H1 (cell line): ENCODE measurements around the gene CHRNA4. TPM values are rescaled to one million over a fixed set of nuclear protein-coding genes. Genes with fewer than 3 reads are reported as not detected.

Source experiments
- CTCF ChIA-PET: fragments of 300-600 bp; sonication (Branson Sonifier 250); formaldehyde crosslinking; loops from one replicate; lab custom pipeline; 2021; ENCODE audit not compliant: partially characterized antibody; lab: Charles Lee
- POLR2A ChIA-PET: fragments of 300-600 bp; sonication (Branson Sonifier 250); formaldehyde crosslinking; loops from one replicate; lab custom pipeline; 2021; ENCODE audit warnings: inconsistent platforms; ENCODE audit not compliant: partially characterized antibody; lab: Charles Lee
- DNase-seq, 2 experiments: peaks; one replicate each; pipeline versions ENCODE4 v3.0.0 to v3.0.0-alpha.2; 2010 to 2022; ENCODE audit warnings: low spot score in 2 of 2, low read depth in 1 of 2, mixed read lengths in 1 of 2
- FAIRE-seq: peaks from 2 replicates; lab custom pipeline; 2011; peaks lifted over from hg19 to GRCh38; lab: Jason Lieb, UNC
- H2AFZ ChIP-seq: 2 replicates; pipeline ENCODE4 v1.8.1; 2012; ENCODE audit warnings: low read length, inconsistent platforms
- H2AK5ac ChIP-seq: 2 replicates; pipeline ENCODE4 v1.6.1; 2013; ENCODE audit warnings: low read depth, low read length
- H2BK120ac ChIP-seq: replicated peaks from 2 replicates; pipeline ENCODE3; 2013; ENCODE audit warnings: low read depth, low read length, inconsistent platforms
- H2BK12ac ChIP-seq: 2 replicates; pipeline ENCODE4 v1.6.1; 2013; ENCODE audit warnings: low read depth, low read length
- H2BK15ac ChIP-seq: 2 replicates; pipeline ENCODE4 v1.6.1; 2013; ENCODE audit warnings: low read length
- H2BK20ac ChIP-seq: 2 replicates; pipeline ENCODE4 v1.6.1; 2013; ENCODE audit warnings: low read length
- H2BK5ac ChIP-seq: 2 replicates; pipeline ENCODE4 v1.6.1; 2013; ENCODE audit warnings: low read depth, low read length
- H3K14ac ChIP-seq: 2 replicates; pipeline ENCODE4 v1.6.1; 2013; ENCODE audit warnings: inconsistent platforms; ENCODE audit not compliant: insufficient read length
- H3K18ac ChIP-seq: 2 replicates; pipeline ENCODE4 v1.6.1; 2013; ENCODE audit warnings: low read length; ENCODE audit errors: extremely low read depth
- H3K23ac ChIP-seq: 2 replicates; pipeline ENCODE4 v1.6.1; 2013; ENCODE audit warnings: inconsistent platforms; ENCODE audit not compliant: insufficient read length
- H3K23me2 ChIP-seq: 2 replicates; pipeline ENCODE4 v1.6.1; 2013; ENCODE audit warnings: low read depth, low read length
- H3K27ac ChIP-seq: 2 replicates; pipeline ENCODE4 v1.6.1; 2011; ENCODE audit warnings: low read depth, low read length, inconsistent platforms
- H3K27me3 ChIP-seq, 4 experiments: replicated peaks in 1 of 4; 1 replicate in 1 of 4; 2 replicates in 3 of 4; pipeline versions ENCODE4 v1.6.1 to v1.8.1; 2011 to 2013; ENCODE audit warnings: low read length in 3 of 4, mild to moderate bottlenecking in 3 of 4, inconsistent platforms in 2 of 4, mixed read lengths in 2 of 4, moderate library complexity in 1 of 4; ENCODE audit not compliant: control insufficient read depth in 3 of 4, insufficient read depth in 3 of 4; ENCODE audit errors: extremely low read depth in 1 of 4
- H3K36me3 ChIP-seq, 4 experiments: 2 replicates each; pipeline versions ENCODE4 v1.6.1 to v1.8.1; 2011 to 2013; ENCODE audit warnings: mild to moderate bottlenecking in 4 of 4, low read length in 3 of 4, moderate library complexity in 2 of 4, control low read depth in 1 of 4, inconsistent platforms in 1 of 4; ENCODE audit not compliant: insufficient read depth in 4 of 4, control insufficient read depth in 2 of 4
- H3K4ac ChIP-seq: replicated peaks from 2 replicates; pipeline ENCODE3; 2013; ENCODE audit warnings: low read length, low read depth, mixed read lengths, inconsistent platforms; ENCODE audit not compliant: insufficient read length
- H3K4me1 ChIP-seq, 4 experiments: replicated peaks in 1 of 4; 1 replicate in 1 of 4; 2 replicates in 3 of 4; pipeline versions ENCODE4 v1.6.1 to v1.8.1; 2011 to 2013; ENCODE audit warnings: low read length in 3 of 4, inconsistent platforms in 2 of 4, mixed read lengths in 1 of 4; ENCODE audit not compliant: insufficient read depth in 4 of 4, control insufficient read depth in 3 of 4
- H3K4me2 ChIP-seq, 2 experiments: 2 replicates each; pipeline versions ENCODE4 v1.6.1 to v1.8.1; 2011 to 2013; ENCODE audit warnings: low read depth in 2 of 2, low read length in 2 of 2, control low read depth in 1 of 2, inconsistent platforms in 1 of 2, mild to moderate bottlenecking in 1 of 2; ENCODE audit not compliant: insufficient read depth in 1 of 2
- H3K4me3 ChIP-seq, 4 experiments: fragments of 200-600, 300-600 bp in 1 of 4; sonication (generic), shearing (Covaris generic), sonication (Bioruptor Twin) in 1 of 4; 2 replicates each; pipeline versions ENCODE4 v1.5.1 to v1.8.1; 2011 to 2016; ENCODE audit warnings: low read length in 4 of 4, low read depth in 3 of 4, control low read depth in 2 of 4, inconsistent platforms in 2 of 4, mild to moderate bottlenecking in 2 of 4, mixed read lengths in 1 of 4, moderate library complexity in 1 of 4; ENCODE audit not compliant: insufficient read depth in 2 of 4; ENCODE audit errors: extremely low read depth in 1 of 4
- H3K56ac ChIP-seq: replicated peaks from 2 replicates; pipeline ENCODE3; 2013; ENCODE audit warnings: low read depth, mild to moderate bottlenecking, mixed read lengths, low read length, inconsistent platforms; ENCODE audit not compliant: insufficient read length
- H3K79me1 ChIP-seq: 2 replicates; pipeline ENCODE4 v1.6.1; 2013; ENCODE audit warnings: low read depth, low read length, control low read depth
- H3K79me2 ChIP-seq, 2 experiments: 2 replicates each; pipeline versions ENCODE4 v1.6.1 to v1.8.1; 2012 to 2013; ENCODE audit warnings: low read length in 2 of 2, mild to moderate bottlenecking in 2 of 2, inconsistent platforms in 1 of 2; ENCODE audit not compliant: insufficient read depth in 2 of 2, control insufficient read depth in 1 of 2
- H3K9ac ChIP-seq, 4 experiments: replicated peaks in 1 of 4; 1 replicate in 1 of 4; 2 replicates in 3 of 4; pipeline versions ENCODE4 v1.6.1 to v1.8.1; 2011 to 2013; ENCODE audit warnings: low read depth in 3 of 4, low read length in 3 of 4, control low read depth in 2 of 4, mild to moderate bottlenecking in 2 of 4, moderate library complexity in 2 of 4, inconsistent platforms in 1 of 4; ENCODE audit errors: extremely low read depth in 1 of 4
- H3K9me3 ChIP-seq, 2 experiments: 2 replicates each; pipeline versions ENCODE4 v1.6.1 to v1.8.1; 2012 to 2013; ENCODE audit warnings: mild to moderate bottlenecking in 2 of 2, moderate library complexity in 2 of 2, control low read depth in 1 of 2, inconsistent platforms in 1 of 2, low read depth in 1 of 2, low read length in 1 of 2, mixed read lengths in 1 of 2; ENCODE audit not compliant: insufficient read depth in 2 of 2
- H4K20me1 ChIP-seq, 2 experiments: replicated peaks in 1 of 2; 2 replicates each; pipeline versions ENCODE3 to v1.8.1; 2011 to 2013; ENCODE audit warnings: inconsistent platforms in 2 of 2, low read length in 2 of 2, mild to moderate bottlenecking in 1 of 2; ENCODE audit not compliant: insufficient read depth in 2 of 2, control insufficient read depth in 1 of 2
- H4K5ac ChIP-seq: 2 replicates; pipeline ENCODE4 v1.6.1; 2013; ENCODE audit warnings: low read length, low read depth, mixed read lengths, inconsistent platforms; ENCODE audit not compliant: insufficient read length
- H4K8ac ChIP-seq: 2 replicates; pipeline ENCODE4 v1.8.0; 2013; ENCODE audit warnings: mild to moderate bottlenecking, moderate library complexity, low read length, inconsistent platforms; ENCODE audit not compliant: insufficient read depth; ENCODE audit errors: extremely low read depth
- H4K91ac ChIP-seq: replicated peaks from 2 replicates; pipeline ENCODE3; 2013; ENCODE audit warnings: low read length, mixed read lengths, inconsistent platforms; ENCODE audit not compliant: insufficient read length
- BACH1 ChIP-seq: IDR thresholded peaks from 2 replicates; pipeline ENCODE4 v1.6.1; 2012; ENCODE audit warnings: low read length, improper control_type of control experiment
- CTBP2 ChIP-seq: IDR thresholded peaks from 2 replicates; pipeline ENCODE4 v1.7.0; 2011; ENCODE audit warnings: borderline replicate concordance, mild to moderate bottlenecking, moderate library complexity, mixed read lengths, low read length; ENCODE audit not compliant: insufficient read depth, insufficient read length
- HDAC6 ChIP-seq: IDR thresholded peaks from one replicate; pipeline ENCODE4 v1.7.1; 2012; ENCODE audit warnings: low read depth, mild to moderate bottlenecking, inconsistent platforms, low read length, moderate library complexity
- KDM1A ChIP-seq: fragments of 200-600, 300-600 bp; sonication (generic); IDR thresholded peaks from 2 replicates; pipeline ENCODE4 v1.7.1; 2016; ENCODE audit warnings: mild to moderate bottlenecking, low read length, borderline replicate concordance
- KDM5A ChIP-seq: fragments of 200-600 bp; IDR thresholded peaks from 2 replicates; pipeline ENCODE4 v1.7.1; 2012; ENCODE audit warnings: mild to moderate bottlenecking, low read length, inconsistent platforms, mixed read lengths
- NRF1 ChIP-seq: IDR thresholded peaks from 2 replicates; pipeline ENCODE4 v1.6.1; 2011; ENCODE audit warnings: mild to moderate bottlenecking, low read depth, low read length, improper control_type of control experiment
- RFX5 ChIP-seq: IDR thresholded peaks from 2 replicates; pipeline ENCODE4 v1.6.1; 2011; ENCODE audit warnings: low read depth, low read length, improper control_type of control experiment, borderline replicate concordance
- RXRA ChIP-seq: IDR thresholded peaks from 2 replicates; pipeline ENCODE4 v1.6.1; 2011; ENCODE audit warnings: low read depth, mild to moderate bottlenecking, low read length, moderate library complexity; ENCODE audit not compliant: insufficient read depth
- SIN3A ChIP-seq, 2 experiments: IDR thresholded peaks in 1 of 2; conservative IDR thresholded peaks in 1 of 2; 2 replicates each; pipeline ENCODE4 v1.6.1; 2011 to 2012; ENCODE audit warnings: low read length in 2 of 2, improper control_type of control experiment in 1 of 2, low read depth in 1 of 2, mild to moderate bottlenecking in 1 of 2
- SIRT6 ChIP-seq: IDR thresholded peaks from one replicate; pipeline ENCODE4 v1.7.1; 2012; ENCODE audit warnings: low read length, inconsistent platforms
- SP4 ChIP-seq: IDR thresholded peaks from 2 replicates; pipeline ENCODE4 v1.6.1; 2012; ENCODE audit warnings: low read length, inconsistent platforms
- SUZ12 ChIP-seq: fragments of 200-600 bp; sonication (generic); IDR thresholded peaks from 2 replicates; pipeline ENCODE4 v1.6.1; 2012; ENCODE audit warnings: mild to moderate bottlenecking, inconsistent platforms, low read length, moderate library complexity, mixed read lengths
- TBP ChIP-seq: IDR thresholded peaks from 2 replicates; pipeline ENCODE4 v1.6.1; 2011; ENCODE audit warnings: low read depth, low read length, improper control_type of control experiment
- WGBS, 2 experiments: shearing (Covaris generic) in 1 of 2; methylation state at CpG; one replicate each; pipeline versions ENCODE4 v1.1.6 to v1.1.7; 2013 to 2015; ENCODE audit warnings: low lambda C conversion rate in 2 of 2, mixed read lengths in 2 of 2, inconsistent platforms in 1 of 2, low coverage in 1 of 2, missing lambda C conversion rate in 1 of 2; ENCODE audit not compliant: insufficient replicate concordance in 2 of 2, insufficient coverage in 1 of 2, insufficient read length in 1 of 2; ENCODE audit errors: extremely low coverage in 1 of 2, missing lambda C conversion rate in 1 of 2; 5-methylcytosine and 5-hydroxymethylcytosine counted together
- polyA plus RNA-seq, 7 experiments: library from polyadenylated mRNA; depleted of rRNA in 3 of 7; stranded (reverse) in 5 of 7; unstranded in 2 of 7; fragments of >200 nt in 5 of 7; fragments of 200-250 nt in 2 of 7; gene quantifications; 1 replicate in 5 of 7; 2 replicates in 1 of 7; 4 replicates in 1 of 7; pipeline versions ENCODE4 v1.2.1 to v1.2.3, GENCODE V29; 2011 to 2013; ENCODE audit warnings: missing spikeins in 2 of 7, mixed read lengths in 2 of 7
- total RNA-seq: library from RNA; stranded (reverse); fragmentation: NEBNext Ultra II Directional; extraction: Animal tissue kit (Norgen Biotek cat#: 25700); gene quantifications from 2 replicates; pipeline ENCODE4 v1.2.1, GENCODE V29; 2021
- TF ChIP-seq, protein P1 (sequence below): IDR thresholded peaks from 2 replicates; pipeline ENCODE4 v1.6.1; 2012; ENCODE audit warnings: inconsistent platforms

The CHRNA4 gene
- total and polyA plus RNA-seq, 2 of the 8 experiments (the other 6 are each of a cell fraction or from before 2014, with no cell fraction given) = 4.3 to 5.7 TPM

DNA sequence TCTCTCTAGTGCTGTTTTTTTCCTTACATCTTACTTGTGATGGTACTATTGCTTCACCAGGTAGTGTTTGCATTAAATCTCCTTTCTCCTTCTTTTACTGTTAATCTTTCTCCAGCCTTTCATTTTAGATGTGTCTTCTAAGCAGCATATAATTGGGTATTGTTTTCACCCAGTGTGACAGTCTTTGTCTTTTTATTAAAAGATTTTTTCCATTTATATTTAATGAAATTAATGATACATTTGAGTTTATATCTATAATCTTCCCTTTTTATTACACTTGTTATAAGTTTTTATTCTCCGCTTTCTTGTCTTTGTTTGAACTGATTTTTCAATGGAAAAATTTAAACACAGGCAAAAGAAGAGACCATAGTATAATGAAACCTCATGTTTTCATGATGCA is 59.5 kb downstream of the CHRNA4 start:
- peaks cover 0 to 3% (median 2%) of the 10 kb centered on the region in 4 experiments; a peak in 4 of 7 replicates for H3K4me1 ChIP-seq
- H3K14ac ChIP-seq = no peak overlapping the region
- no peaks in the 10 kb centered on the region for H3K79me1 ChIP-seq
- no peak overlapping the region for H3K23ac ChIP-seq
- no peak overlapping the region for H2BK15ac ChIP-seq
- H2BK20ac ChIP-seq = no peak overlapping the region
- no peak overlapping the region for H4K8ac ChIP-seq
- no peak overlapping the region for H2AFZ ChIP-seq
- no peaks in the 10 kb centered on the region for H3K23me2 ChIP-seq
- DNase-seq (no peak), FAIRE-seq (no peak)
- no peak overlapping the region for H2AK5ac ChIP-seq
- no peak overlapping the region for H2BK12ac ChIP-seq
- no peak overlapping the region for H4K91ac ChIP-seq
- H3K56ac ChIP-seq = no peak overlapping the region
- ChIA-PET CTCF (interaction anchor here (0.9 to 1.7 kb wide), 2 partner anchors 11 to 98 kb away, joined by 3 to 7 read pairs; no protein-coding TSS in a partner anchor), POLR2A (no interaction called here)
- WGBS, 2 experiments = 93% methylated on average over 1 of the region's 1 CpG; no CpG with 5 or more reads in 1 of the 2 experiments
- no peak overlapping the region for H3K4ac ChIP-seq
- H3K27me3 ChIP-seq = peaks cover 0 to 4% (median 2%) of the 10 kb centered on the region in 4 experiments; a peak in 2 of 7 replicates
- H3K9me3 ChIP-seq = no peaks in the 10 kb centered on the region
- no peaks in the 10 kb centered on the region for H3K36me3 ChIP-seq
- no peak overlapping the region for H3K4me2 ChIP-seq
- no peak overlapping the region for H2BK5ac ChIP-seq
- H3K4me3 ChIP-seq = no peak overlapping the region
- H2BK120ac ChIP-seq = no peak overlapping the region
- TF ChIP-seq SUZ12 = no peak
- TF ChIP-seq SIN3A (conservative IDR thresholded peaks at IDR 0.05 in 1 of 2, IDR thresholded peaks at IDR 0.05 in 1 of 2; ENCODE audit: low read depth in 1 of 2, low read length in 2 of 2) = no peak
- no peak for TF ChIP-seq KDM5A
- no peak for TF ChIP-seq NRF1
- no peak for TF ChIP-seq RXRA
- no peak for TF ChIP-seq KDM1A
- TF ChIP-seq RFX5 = no peak
- no peak for TF ChIP-seq HDAC6
- TF ChIP-seq CTBP2 = no peak
- no peak for TF ChIP-seq SIRT6
- TF ChIP-seq, protein P1, sequence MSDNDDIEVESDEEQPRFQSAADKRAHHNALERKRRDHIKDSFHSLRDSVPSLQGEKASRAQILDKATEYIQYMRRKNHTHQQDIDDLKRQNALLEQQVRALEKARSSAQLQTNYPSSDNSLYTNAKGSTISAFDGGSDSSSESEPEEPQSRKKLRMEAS = no peak
- no peak for TF ChIP-seq SP4
- no peak for TF ChIP-seq BACH1
- TF ChIP-seq TBP = no peak
- TF ChIP-seq, all 59 proteins: peak for 0
- H4K20me1 ChIP-seq = no peaks in the 10 kb centered on the region
- H3K9ac ChIP-seq = no peak overlapping the region
- H3K79me2 ChIP-seq = no peaks in the 10 kb centered on the region
- no peak overlapping the region for H3K27ac ChIP-seq
- H3K18ac ChIP-seq = no peak overlapping the region
- no peak overlapping the region for H4K5ac ChIP-seq
